Gastrocnemius medialis (tissue), 4 donors: Measurements from ENCODE around the gene MACROD2.

Source experiments
- POLR2A ChIP-seq, 2 donors: fragments of 450-650 bp; IDR thresholded peaks; one replicate each; pipeline ENCODE4 v1.6.1; 2017; ENCODE audit warnings: antibody characterized with exemption in 2 of 2, mild to moderate bottlenecking in 2 of 2, moderate library complexity in 2 of 2
- TF ChIP-seq, protein P1 (sequence below), 5 experiments: fragments of 450-650 bp in 3 of 5; fragments of 200-600 bp in 2 of 5; sonication (generic) in 2 of 5; IDR thresholded peaks in 4 of 5; conservative IDR thresholded peaks in 1 of 5; 1 replicate in 4 of 5; 2 replicates in 1 of 5; pipeline ENCODE4 v1.5.1; 2016 to 2019; ENCODE audit warnings: antibody characterized with exemption in 5 of 5, mild to moderate bottlenecking in 3 of 5, moderate library complexity in 3 of 5

DNA sequence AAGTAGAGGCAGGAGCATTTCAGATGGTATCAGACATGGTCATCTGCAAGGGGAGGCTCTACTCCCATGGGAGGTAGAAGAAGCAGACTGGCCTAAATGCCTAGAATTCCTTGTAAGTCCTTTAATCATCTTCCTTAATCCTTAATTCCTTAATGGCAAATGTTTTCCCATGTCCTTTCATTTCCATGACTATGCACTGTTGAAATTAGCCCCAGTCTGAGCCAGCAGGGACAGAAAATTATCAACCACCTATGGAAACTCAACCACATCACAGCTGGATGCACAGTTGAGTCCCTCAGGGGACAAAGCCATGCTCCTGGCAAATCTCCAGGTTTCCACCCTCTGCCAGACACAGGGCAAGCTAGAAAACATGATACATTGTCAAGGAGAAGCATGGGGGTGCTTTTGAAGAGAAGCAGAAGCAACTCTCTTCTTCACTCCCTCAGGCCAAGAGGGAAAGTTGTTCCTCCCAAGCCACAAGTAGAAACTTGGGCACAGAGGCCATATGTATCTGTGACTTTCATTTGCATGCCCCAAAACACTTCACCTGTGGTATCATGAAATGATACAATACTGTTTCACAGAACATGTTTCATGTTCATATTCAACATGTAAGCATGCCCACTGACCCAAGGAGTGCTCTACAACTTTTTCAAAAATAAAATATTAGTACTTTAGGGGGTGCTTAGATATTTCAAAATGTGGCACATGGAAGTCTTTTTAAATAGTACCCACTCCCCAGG, 1894.4 kb downstream of the MACROD2 start:
- TF ChIP-seq, protein P1, sequence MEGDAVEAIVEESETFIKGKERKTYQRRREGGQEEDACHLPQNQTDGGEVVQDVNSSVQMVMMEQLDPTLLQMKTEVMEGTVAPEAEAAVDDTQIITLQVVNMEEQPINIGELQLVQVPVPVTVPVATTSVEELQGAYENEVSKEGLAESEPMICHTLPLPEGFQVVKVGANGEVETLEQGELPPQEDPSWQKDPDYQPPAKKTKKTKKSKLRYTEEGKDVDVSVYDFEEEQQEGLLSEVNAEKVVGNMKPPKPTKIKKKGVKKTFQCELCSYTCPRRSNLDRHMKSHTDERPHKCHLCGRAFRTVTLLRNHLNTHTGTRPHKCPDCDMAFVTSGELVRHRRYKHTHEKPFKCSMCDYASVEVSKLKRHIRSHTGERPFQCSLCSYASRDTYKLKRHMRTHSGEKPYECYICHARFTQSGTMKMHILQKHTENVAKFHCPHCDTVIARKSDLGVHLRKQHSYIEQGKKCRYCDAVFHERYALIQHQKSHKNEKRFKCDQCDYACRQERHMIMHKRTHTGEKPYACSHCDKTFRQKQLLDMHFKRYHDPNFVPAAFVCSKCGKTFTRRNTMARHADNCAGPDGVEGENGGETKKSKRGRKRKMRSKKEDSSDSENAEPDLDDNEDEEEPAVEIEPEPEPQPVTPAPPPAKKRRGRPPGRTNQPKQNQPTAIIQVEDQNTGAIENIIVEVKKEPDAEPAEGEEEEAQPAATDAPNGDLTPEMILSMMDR (IDR thresholded peaks at IDR 0.05 in 4 of 5, conservative IDR thresholded peaks at IDR 0.05 in 1 of 5) = no peak
- no peak for TF ChIP-seq POLR2A (IDR thresholded peaks at IDR 0.05)
